Nephron (organoid): Measurements from ENCODE around the gene RNF123.
A peak's percentile ranks its signal among the peaks of the same experiment; 100 is the strongest.
"Not testable (repeated sequence)": the region's sequence is repeated elsewhere in the genome, so short reads cannot be mapped to it uniquely, and the experiment has no call there.

Source experiments
- H3K27ac Mint-ChIP-seq, 3 experiments: 2 replicates each; pipeline ENCODE4 v1.8.0; 2020; ENCODE audit warnings: mixed read lengths in 3 of 3, mild to moderate bottlenecking in 2 of 3, moderate library complexity in 1 of 3
- H3K27me3 Mint-ChIP-seq: 2 replicates; pipeline ENCODE4 v1.8.0; 2021; ENCODE audit warnings: low read depth, mild to moderate bottlenecking, moderate library complexity, mixed read lengths
- H3K36me3 Mint-ChIP-seq: 2 replicates; pipeline ENCODE4 v1.8.0; 2020; ENCODE audit warnings: low read depth, mixed read lengths
- H3K4me1 Mint-ChIP-seq: 2 replicates; pipeline ENCODE4 v1.8.0; 2020; ENCODE audit warnings: mixed read lengths
- H3K4me3 Mint-ChIP-seq, 3 experiments: 2 replicates each; pipeline ENCODE4 v1.8.0; 2020; ENCODE audit warnings: mild to moderate bottlenecking in 3 of 3, mixed read lengths in 3 of 3, moderate library complexity in 2 of 3
- H3K9me3 Mint-ChIP-seq: 2 replicates; pipeline ENCODE4 v1.8.0; 2020; ENCODE audit warnings: mixed read lengths
- TF ChIP-seq, protein P1 (sequence below), 3 experiments: fragments of 200-600 bp; sonication (generic); IDR thresholded peaks; one replicate each; pipeline ENCODE4 v1.5.0; 2021; ENCODE audit warnings: antibody characterized with exemption in 3 of 3; ENCODE audit not compliant: unreplicated experiment in 3 of 3

Gene RNF123

DNA sequence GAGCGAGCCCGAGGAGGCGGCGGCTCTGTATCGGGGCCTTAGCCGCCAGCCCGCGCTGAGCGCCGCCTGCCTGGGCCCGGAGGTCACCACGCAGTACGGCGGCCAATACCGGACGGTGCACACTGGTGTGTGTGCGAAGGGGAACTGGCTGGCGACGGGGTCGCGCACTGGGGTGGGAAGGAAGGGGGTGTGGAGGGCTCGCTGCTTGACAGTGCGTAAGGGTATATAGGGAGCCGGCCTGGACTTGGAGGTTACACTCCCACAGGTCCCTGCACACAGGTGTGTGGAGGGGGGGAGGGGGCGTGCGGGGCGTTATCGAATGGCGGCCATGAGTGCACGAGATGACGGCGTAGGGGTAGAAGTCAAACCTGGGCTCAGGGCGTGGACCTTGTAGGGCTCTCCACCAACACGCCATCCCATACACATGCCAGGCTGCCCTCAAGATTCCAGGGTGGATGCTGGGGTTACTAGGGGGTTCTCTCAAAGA lies 14.8 kb upstream of the RNF123 start:
- TF ChIP-seq, protein P1, sequence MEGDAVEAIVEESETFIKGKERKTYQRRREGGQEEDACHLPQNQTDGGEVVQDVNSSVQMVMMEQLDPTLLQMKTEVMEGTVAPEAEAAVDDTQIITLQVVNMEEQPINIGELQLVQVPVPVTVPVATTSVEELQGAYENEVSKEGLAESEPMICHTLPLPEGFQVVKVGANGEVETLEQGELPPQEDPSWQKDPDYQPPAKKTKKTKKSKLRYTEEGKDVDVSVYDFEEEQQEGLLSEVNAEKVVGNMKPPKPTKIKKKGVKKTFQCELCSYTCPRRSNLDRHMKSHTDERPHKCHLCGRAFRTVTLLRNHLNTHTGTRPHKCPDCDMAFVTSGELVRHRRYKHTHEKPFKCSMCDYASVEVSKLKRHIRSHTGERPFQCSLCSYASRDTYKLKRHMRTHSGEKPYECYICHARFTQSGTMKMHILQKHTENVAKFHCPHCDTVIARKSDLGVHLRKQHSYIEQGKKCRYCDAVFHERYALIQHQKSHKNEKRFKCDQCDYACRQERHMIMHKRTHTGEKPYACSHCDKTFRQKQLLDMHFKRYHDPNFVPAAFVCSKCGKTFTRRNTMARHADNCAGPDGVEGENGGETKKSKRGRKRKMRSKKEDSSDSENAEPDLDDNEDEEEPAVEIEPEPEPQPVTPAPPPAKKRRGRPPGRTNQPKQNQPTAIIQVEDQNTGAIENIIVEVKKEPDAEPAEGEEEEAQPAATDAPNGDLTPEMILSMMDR (IDR thresholded peaks at IDR 0.05; ENCODE audit: unreplicated experiment in 3 of 3): no peak
- peaks cover 6% of the 10 kb centered on the region for H3K27me3 Mint-ChIP-seq
- H3K9me3 Mint-ChIP-seq: no peaks in the 10 kb centered on the region
- H3K27ac Mint-ChIP-seq: peak overlapping the region in 2 of 3 experiments; percentile 20 to 59
- peaks cover 12% of the 10 kb centered on the region for H3K4me1 Mint-ChIP-seq
- H3K36me3 Mint-ChIP-seq: peaks cover 13% of the 10 kb centered on the region
- H3K4me3 Mint-ChIP-seq: peak overlapping the region; percentile 90 to 97 (median 94)

DNA sequence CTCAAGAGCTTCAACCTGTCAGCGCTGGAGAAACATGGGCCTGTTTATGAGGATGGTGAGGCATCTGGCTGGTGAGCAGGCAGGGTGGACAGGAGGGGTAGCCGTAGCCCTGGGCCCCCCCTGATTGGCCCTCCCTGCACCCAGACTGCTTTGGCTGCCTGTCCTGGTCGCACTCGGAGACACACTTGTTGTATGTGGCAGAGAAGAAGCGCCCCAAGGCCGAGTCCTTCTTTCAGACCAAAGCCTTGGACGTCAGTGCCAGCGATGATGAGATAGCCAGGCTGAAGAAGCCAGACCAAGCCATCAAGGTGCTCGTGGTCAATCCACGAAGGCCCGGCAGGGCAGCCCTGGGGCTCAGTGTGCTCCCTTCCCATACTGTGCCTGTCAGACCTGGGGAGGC lies 13.4 kb upstream of the RNF123 start:
- Mint-ChIP-seq H3K27me3 (peaks cover 6% of the 10 kb centered on the region), H3K27ac (no peak overlapping the region), H3K9me3 (no peaks in the 10 kb centered on the region), H3K4me1 (peaks cover 12% of the 10 kb centered on the region), H3K36me3 (peaks cover 20% of the 10 kb centered on the region), H3K4me3 (peak overlapping the region; percentile 40 to 97 (median 94))
- TF ChIP-seq, protein P1 (IDR thresholded peaks at IDR 0.05; ENCODE audit: unreplicated experiment in 3 of 3): no peak

DNA sequence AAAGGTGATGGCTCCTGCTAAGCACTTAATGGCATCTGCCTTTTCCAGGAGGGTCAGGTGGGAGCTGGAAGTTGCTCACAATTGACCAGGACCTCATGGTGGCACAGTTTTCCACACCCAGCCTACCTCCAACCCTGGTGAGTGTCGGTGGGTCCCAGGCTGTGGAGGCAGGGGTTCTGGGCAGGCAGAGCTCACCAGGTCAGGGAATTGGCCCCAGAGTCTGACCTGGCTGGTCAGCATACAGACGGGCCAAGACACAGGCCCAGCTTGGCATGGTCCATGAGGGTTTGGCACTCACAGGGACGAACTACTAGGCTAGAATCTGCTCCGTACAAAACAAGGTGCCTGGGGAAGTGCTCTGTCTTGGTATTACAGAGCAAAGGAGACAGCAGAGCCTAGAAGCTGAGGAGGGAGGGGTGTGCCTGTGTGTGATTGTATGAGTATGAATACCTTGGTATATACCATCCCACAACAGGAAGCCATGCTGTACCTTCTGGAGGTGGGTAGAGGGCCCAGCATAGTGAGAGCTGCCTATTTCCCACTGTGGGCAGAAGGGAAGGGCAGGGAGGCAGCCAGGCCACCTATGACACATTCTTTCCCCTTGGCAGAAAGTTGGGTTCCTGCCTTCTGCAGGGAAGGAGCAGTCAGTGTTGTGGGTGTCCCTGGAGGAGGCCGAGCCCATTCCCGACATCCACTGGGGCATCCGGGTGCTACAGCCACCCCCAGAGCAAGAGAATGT lies 8.7 kb upstream of the RNF123 start:
- Mint-ChIP-seq H3K36me3 (peaks cover 20% of the 10 kb centered on the region), H3K27ac (no peak overlapping the region), H3K27me3 (peaks cover 4% of the 10 kb centered on the region), H3K4me3 (no peak overlapping the region), H3K9me3 (no peaks in the 10 kb centered on the region), H3K4me1 (no peaks in the 10 kb centered on the region)
- TF ChIP-seq, protein P1 (IDR thresholded peaks at IDR 0.05; ENCODE audit: unreplicated experiment in 3 of 3): no peak

DNA sequence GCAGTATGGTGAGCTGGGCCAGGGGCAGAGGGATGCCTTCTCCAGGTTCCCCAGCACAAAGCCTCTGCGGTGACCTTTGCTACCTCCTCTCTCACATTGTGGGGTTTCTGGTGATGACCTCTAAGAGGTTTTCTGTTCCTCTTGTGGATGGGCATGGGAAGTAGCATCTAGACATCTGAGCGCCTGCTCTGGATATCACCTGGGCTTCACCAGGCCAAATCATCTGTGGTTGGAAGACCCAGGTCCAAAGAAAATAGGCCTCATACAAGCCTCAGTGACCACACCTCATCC lies 8.2 kb upstream of the RNF123 start:
- H3K27me3 Mint-ChIP-seq: peaks cover 4% of the 10 kb centered on the region
- H3K9me3 Mint-ChIP-seq: no peaks in the 10 kb centered on the region
- TF ChIP-seq, protein P1 (IDR thresholded peaks at IDR 0.05; ENCODE audit: unreplicated experiment in 3 of 3): no peak
- H3K36me3 Mint-ChIP-seq: peaks cover 15% of the 10 kb centered on the region
- no peaks in the 10 kb centered on the region for H3K4me1 Mint-ChIP-seq
- H3K4me3 Mint-ChIP-seq: no peak overlapping the region
- H3K27ac Mint-ChIP-seq: no peak overlapping the region

DNA sequence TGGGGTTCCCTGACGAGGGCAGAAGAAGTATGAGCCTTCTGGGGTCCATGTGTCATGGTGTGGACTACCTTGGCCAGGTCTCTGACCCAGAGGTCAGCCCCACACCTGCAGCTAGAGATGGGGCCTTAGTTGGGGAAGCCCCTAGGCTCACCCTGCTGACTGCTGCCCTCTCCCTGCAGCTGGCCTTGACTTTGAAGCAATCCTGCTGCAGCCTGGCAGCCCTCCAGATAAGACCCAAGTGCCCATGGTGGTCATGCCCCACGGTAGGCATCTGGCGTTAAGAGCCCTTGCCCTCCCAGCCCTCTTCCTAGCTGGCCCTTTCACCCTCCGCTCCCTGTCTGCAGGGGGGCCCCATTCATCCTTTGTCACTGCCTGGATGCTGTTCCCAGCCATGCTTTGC lies 7.8 kb upstream of the RNF123 start:
- H3K4me1 Mint-ChIP-seq: no peaks in the 10 kb centered on the region
- no peak overlapping the region for H3K4me3 Mint-ChIP-seq
- peaks cover 14% of the 10 kb centered on the region for H3K36me3 Mint-ChIP-seq
- no peak overlapping the region for H3K27ac Mint-ChIP-seq
- TF ChIP-seq, protein P1 (IDR thresholded peaks at IDR 0.05; ENCODE audit: unreplicated experiment in 3 of 3): no peak
- H3K9me3 Mint-ChIP-seq: no peaks in the 10 kb centered on the region
- H3K27me3 Mint-ChIP-seq: peaks cover 4% of the 10 kb centered on the region

DNA sequence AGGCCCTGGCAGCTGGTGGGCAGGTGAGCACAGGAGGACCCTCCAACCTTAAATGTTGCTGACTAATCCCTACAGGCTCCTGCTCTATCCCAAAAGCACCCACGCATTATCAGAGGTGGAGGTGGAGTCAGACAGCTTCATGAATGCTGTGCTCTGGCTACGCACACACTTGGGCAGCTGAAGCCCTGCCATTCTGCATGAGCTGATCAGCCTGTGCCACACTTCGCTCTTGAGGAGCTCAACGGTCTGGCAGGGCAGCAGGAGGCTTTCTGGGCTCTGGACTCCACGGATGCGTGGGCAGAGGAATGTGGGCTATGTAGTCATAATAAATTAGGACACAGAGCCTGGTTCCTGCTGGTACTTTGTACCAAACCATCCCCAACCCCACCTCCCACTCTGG lies 6.2 kb upstream of the RNF123 start:
- Mint-ChIP-seq H3K27me3 (peaks cover 4% of the 10 kb centered on the region), H3K36me3 (peaks cover 9% of the 10 kb centered on the region), H3K4me3 (no peak overlapping the region), H3K27ac (peak overlapping the region in 1 of 3 experiments; percentile 76), H3K9me3 (no peaks in the 10 kb centered on the region), H3K4me1 (peaks cover 5% of the 10 kb centered on the region)
- TF ChIP-seq, protein P1 (IDR thresholded peaks at IDR 0.05; ENCODE audit: unreplicated experiment in 3 of 3): no peak

DNA sequence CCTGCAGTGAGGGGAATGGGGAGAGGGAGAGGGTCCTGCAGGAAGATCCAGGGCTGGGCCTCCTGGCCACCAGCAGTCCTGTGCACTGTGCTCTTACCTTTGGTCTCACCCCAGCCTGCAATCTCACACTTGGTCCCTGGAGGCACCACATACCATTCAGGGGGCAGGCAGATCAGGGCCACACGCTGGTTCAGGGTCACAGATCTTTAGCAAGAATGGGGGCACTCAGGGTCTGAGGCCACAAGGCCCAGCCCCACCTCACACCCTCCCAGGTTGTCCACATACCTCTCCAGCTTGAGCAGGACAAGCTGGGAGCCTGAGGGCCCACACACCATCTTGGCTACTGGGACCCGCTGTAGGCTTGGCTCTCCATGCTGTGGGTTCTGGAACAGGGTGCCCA lies 4.9 kb upstream of the RNF123 start:
- Mint-ChIP-seq H3K4me3 (peak overlapping the region in 2 of 3 experiments; percentile 29 to 39), H3K4me1 (peaks cover 11% of the 10 kb centered on the region)
- not testable (repeated sequence) for H3K36me3 Mint-ChIP-seq, H3K27me3 Mint-ChIP-seq, H3K9me3 Mint-ChIP-seq, H3K27ac Mint-ChIP-seq

DNA sequence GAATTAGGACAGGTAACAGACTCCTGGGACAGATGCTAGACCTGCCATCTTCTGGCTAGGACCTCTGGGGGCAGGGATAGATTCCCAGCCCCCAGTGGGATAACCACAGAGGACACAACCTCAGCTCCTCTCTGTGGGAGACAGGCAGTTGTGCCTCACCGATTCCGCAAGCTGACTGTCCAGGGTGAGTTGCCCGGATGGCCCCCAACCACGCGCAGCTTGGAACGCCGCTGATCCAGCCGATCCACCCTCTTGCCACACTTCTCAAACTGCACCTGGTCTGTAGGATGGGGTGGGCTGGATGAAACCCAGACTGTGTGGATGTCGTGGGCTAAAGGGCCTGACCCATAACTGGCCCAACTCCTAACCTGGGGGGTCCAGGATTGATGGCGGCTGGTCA lies 4.3 kb upstream of the RNF123 start:
- H3K27ac Mint-ChIP-seq: not testable (repeated sequence)
- peaks cover 18% of the 10 kb centered on the region for H3K4me1 Mint-ChIP-seq
- H3K4me3 Mint-ChIP-seq: peak overlapping the region; percentile 49 to 62 (median 50)

DNA sequence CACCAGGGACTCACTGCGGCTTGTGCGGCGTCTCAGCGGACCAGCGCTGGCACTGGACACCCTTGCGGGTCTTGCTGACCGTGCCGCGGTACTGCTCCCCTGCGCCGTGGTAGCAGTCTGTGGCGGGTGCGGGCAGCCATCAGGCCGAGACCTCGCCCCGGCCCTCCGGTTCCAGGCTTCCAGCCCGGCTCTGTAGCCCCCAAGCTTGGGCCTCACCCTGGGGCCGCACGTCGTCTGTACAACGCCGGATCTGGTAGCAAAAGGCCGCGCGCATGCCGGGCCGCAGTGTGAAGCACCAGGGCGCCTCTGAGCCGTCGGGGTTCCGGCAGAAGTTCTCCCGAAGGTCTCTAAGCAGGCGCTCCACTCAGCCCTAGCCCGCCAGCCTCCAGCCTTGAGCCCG lies 3.5 kb upstream of the RNF123 start:
- H3K36me3 Mint-ChIP-seq, H3K27ac Mint-ChIP-seq, H3K9me3 Mint-ChIP-seq, H3K27me3 Mint-ChIP-seq: not testable (repeated sequence)
- Mint-ChIP-seq H3K4me3 (peak overlapping the region in 2 of 3 experiments; percentile 38 to 98), H3K4me1 (peaks cover 23% of the 10 kb centered on the region)

More for the DNA sequence above, 4.3 kb upstream of the RNF123 start:
- H3K27me3 Mint-ChIP-seq, H3K9me3 Mint-ChIP-seq, H3K36me3 Mint-ChIP-seq: not testable (repeated sequence)
